GM21447 (cell line): Measurements from ENCODE around the gene PPIL1.

Experiments
- ATAC-seq: cut with Tn5 transposase; IDR thresholded peaks from one replicate; pipeline ENCODE4 v1.9.1; 2021; ENCODE audit not compliant: unreplicated experiment

The PPIL1 gene

GRCh38 chr6:36856277-36856676 lies 18.3 kb downstream of the PPIL1 start:
- ATAC-seq = no peak

DNA sequence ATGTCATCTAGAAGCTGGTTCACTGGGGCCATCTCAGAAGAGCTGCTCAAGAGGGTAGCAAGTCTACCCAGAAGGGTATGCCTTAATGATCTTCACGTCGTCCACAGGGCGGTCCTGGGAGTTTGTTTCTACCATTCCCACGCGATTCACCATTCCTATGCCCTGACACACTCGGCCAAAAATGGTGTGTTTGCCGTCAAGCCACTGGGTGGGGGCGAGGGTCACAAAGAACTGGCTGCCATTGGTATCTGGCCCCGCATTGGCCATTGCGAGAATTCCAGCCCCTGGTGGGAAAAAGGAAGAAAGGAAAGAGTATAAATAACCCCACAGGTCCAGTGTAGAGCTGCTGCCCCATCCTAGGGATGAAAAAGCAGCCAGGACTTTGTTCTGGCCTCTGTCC lies 18.9 kb downstream of the PPIL1 start:
- ATAC-seq = no peak

DNA sequence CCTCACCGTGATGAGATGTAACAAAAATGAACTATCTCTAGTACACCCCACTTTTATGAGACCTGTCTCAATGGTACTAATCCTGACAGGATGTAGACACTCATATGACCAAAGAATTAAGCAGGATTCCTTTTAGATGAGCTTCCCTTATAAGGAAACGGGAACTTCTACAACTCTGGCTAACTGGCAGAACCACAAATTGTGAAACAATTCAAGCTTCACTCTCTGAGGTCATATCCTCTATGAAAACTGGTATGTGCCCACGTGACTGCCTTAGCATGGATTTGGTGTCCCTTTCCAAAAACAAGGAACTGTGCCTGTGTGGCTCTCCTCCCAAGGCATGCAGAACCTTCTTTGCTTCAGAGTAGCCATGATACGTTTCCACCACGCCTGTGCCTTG lies 21.3 kb downstream of the PPIL1 start:
- no peak for ATAC-seq

DNA sequence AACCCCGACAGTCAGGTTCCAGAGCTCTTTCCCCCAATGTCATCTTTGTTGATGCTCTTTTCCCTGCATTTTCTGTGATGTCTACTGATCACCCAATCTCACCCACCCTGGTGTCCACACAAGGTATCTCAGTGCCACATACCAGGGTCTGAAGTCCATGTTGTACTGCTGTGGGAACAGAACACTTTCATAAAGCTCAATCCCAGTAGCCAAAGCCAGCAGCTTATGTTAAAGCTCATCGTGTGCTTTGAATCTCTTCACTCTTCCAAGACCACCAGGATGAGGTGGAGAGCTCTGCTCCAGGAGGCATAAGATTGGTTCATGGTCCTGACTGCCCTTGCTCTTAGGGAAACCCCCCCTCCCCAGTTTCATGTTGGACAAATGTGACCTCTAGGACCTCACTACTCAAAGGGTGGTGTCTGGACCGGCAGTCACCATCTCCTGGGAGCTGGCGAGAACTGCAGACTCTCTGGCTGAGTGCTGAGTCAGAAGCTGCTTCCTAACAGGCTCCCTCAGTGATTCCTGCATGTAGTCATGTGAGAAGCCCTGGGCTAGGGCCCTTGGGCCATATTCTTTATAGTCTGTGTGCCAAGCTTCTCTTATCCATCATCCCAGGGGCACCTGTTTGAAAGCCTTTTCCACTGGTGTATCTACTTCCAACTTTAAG lies 22.0 kb downstream of the PPIL1 start:
- ATAC-seq = no peak

GRCh38 chr6:36851626-36852025 lies 23.0 kb downstream of the PPIL1 start:
- ATAC-seq = no peak

DNA sequence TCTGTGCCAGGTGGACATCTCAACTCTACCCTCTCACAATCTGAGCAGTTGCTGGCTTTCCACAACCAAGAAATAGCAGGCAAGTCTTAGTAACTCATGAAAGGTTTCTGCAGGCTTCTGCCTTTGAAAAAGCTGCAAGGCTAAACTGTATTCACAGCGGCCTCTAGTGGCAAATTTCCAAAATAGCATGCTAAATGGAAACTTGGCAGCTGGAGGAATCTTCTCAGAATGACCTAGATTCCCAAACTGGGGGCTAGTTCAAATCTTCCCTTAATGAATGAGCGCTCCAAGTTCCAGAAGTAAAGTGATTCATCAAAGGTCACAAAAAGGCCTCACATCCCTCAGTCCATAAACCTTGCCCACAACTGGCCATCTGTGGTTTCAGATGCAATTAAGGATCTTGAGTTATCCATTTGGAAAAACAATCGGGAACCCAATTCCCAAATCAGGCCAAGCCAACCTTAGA lies 23.4 kb downstream of the PPIL1 start:
- ATAC-seq = no peak

GRCh38 chr6:36850021-36850420 lies 24.6 kb downstream of the PPIL1 start:
- no peak for ATAC-seq

DNA sequence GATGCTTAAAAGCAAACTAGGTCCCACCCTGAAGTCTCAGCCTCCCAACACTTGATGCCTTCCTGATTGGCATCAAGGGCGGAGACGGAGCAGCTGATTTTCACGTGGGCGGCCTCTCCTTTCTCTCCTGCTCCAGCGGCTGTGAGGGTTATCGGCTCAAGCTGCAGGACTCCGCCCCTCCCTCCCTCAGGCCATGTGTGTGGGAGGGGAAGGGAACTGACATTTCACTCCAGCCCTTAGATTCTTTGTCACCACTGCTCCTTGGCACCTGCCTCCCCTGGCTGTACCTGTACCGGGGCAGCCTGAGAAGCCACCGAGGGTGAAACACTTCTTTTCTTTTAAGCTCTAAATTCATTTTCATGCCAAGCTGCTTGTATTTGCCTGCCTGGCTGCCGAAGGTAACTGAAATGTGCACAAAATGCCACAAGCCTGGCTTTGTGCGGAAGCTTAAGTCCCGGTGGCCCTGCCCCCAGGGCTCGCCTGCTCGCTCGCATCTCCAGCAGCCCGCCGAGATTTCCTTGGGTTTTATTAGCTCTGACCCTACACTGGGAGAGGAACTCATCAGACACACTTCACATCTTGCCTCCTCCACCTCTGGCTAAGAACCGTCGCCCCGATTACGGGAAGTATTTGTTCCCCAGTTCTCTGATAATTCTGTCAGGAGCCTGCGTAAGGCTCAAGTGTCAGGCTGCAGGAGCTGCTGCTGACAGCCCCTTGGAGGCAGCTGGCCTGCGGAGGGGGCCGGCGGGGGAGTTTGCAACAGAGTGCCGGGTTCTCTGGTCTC lies 25.8 kb downstream of the PPIL1 start:
- no peak for ATAC-seq

DNA sequence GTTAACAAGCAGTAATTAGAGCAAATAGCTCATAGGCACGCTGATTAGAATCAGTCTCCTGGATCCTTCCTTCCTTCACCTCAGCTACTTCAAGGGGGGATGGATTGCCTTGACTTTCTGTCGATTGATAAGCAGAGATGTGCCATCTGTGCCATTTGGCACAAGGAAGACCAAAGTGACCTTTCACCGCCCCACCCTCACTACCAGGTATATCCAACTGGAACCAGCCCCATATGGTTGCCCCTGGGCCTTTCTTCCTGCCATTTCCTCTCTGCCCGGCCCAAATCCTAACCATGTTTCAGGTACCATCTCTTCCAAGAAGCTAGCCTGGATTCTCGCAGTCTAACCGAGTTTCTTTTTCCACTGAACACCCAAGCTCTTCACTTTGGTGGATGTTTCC lies 26.6 kb downstream of the PPIL1 start:
- ATAC-seq = no peak

DNA sequence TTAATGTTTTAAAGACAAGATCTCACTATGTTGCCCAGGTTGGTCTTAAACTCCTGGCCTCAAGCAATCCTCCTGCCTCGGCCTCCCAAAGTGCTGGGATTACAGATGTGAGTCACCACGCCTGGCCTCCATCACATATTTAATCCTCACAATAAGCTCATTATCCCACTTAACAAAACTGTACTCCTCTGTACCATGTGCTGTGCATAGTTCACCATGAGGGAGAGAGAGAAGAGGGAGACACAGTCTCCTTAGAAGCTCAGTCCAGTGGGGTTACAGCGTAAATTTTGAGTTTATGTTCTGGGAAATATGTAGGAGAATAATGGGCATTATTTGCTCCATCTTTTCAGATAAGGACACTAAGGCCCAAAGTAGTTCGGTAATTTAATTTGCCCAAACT lies 27.5 kb downstream of the PPIL1 start:
- ATAC-seq = no peak

- no peak for ATAC-seq
Observed at GRCh38 chr6:36845233-36845632, 29.4 kb downstream of the PPIL1 start.

- no peak for ATAC-seq
Observed at GRCh38 chr6:36844232-36845170, 30.1 kb downstream of the PPIL1 start.

GRCh38 chr6:36843170-36843569 lies 31.4 kb downstream of the PPIL1 start:
- ATAC-seq = no peak

- no peak for ATAC-seq
Observed at GRCh38 chr6:36841756-36842155, 32.8 kb downstream of the PPIL1 start.

DNA sequence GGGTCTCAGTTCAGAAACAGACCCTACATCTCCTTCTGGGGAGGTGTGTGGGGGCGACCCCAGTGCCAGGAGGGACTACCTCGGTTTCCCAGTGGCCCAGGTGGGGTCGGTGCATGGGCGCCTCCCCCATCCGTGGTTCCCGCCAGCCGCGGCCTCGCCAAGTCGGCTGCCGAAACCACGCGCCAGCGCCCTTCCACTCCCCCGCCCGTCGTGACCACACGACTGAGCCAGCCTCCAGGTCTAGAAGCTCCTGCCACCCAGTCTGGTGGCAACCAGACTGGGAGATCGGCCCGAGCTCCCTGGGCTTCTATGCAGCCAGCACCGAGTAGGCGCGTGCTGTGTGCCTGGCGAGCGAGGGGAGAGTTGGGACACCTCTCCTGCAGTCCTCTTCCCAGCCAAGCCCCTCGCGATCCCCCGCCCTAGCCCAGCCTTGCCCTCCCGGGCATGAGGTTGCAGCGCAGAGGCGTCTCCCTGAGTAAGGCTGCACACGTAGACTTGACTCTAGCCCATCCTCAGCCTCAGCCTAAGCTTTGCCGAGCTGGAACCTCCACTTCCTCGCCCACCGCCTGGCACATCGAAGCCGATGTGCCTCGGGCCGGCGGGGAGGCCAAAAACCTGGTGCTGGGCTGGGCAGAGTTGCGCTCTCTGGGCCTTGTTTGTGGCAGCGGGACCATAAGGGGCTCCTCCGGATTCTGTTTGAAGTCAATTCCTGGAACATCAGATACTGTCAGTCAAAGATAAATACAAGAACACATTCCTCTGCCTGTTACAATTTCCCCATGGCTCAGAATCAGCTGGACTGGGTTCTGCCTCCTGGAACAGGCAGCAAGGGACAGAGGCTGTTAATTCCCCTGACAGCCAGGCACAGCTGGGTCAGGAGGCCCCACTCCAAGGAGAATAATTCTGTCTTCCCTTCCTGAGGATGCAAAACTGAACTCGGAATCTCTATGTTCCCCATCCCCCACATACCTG lies 33.9 kb downstream of the PPIL1 start:
- ATAC-seq = no peak

DNA sequence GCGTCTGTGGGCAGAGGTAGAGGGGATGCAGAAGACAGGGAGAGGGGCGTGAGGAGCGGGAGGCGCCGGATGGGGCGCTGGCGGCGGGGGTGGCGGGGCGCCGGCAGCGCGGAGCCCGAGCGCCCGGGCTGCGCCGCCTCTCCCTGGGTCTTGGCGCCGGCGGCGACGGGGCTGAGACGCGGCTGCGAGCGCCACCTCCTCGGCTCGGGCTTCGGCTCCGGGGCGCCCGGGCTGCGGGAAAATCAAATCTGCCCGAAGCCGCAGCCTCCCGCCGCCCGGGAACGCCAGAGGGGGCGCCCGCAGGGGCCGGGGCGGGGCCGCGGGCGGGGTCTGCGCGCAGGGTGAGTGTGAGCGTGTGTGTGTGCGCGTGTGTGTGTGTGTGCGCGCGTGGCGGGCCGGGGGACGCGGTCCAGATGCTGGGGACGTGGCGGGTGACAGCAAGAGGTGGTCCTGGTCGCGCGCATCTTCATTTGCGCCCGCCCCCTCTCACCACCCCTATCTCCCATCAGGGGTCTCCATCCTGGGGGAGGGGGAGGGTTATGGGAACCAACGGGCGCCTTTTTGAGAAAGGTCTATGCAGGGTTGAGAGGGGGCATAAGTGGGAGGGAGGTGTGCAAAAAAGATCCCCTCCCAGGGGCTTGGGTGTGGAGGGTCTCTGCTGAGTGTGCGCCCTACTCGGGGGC lies 34.7 kb downstream of the PPIL1 start:
- ATAC-seq = no peak

- no peak for ATAC-seq
Observed at GRCh38 chr6:36838896-36839748, 35.5 kb downstream of the PPIL1 start, which contains the start of gene CPNE5. Gene CPNE5, minus strand, starts transcription at chr6:36839444. Its CDS starts 67 bp downstream, at chr6:36839377.

DNA sequence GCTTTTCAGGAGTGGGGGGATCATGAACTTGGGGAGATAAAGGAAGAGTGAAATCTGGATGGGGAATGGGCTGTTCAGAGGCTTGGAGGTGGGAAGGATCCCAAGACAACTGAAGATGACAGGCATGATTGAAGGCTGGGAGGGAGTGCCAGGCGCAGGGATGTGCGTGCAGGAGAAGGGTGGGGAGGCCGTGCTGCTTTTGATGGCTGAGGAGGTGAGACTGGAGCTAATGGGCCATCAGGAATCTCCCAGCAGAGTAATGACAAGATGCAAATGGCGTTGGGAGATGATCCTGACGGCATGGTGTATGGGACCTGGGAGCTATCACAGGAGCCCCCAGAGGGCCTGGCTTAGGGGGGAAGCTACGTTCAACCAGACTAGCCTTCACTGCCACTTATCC lies 36.9 kb downstream of the PPIL1 start:
- no peak for ATAC-seq

GRCh38 chr6:36837022-36837339 lies 37.6 kb downstream of the PPIL1 start:
- no peak for ATAC-seq
